SU-DHL-6 (cell line): ENCODE measurements around the gene LINGO4.
A peak's percentile ranks its signal among the peaks of the same experiment; 100 is the strongest.

Experiments used
- CTCF ChIP-seq: fragments of 200-600 bp; sonication (generic); IDR thresholded peaks from one replicate; pipeline ENCODE4 v1.5.1; 2017; ENCODE audit warnings: antibody characterized with exemption, mild to moderate bottlenecking, low read length, moderate library complexity; ENCODE audit not compliant: insufficient read depth, poor library complexity, severe bottlenecking
- EZH2phosphoT487 ChIP-seq: fragments of 200-600 bp; sonication (generic), shearing (Covaris generic); conservative IDR thresholded peaks from 2 replicates; pipeline ENCODE4 v1.6.1; 2018; ENCODE audit warnings: mild to moderate bottlenecking, antibody characterized with exemption, low read length, moderate library complexity, mixed read lengths

- TF ChIP-seq CTCF = peak; percentile 23
- no peak for TF ChIP-seq EZH2phosphoT487
Observed at GRCh38 chr1:151790071-151790939, 14.9 kb downstream of the LINGO4 start, which contains the start of gene TDRKH.
